Keratinocyte (primary cell): ENCODE measurements around the gene STK33.

Source experiments
- CTCF ChIP-seq, 3 experiments: IDR thresholded peaks in 1 of 3; conservative IDR thresholded peaks in 1 of 3; optimal IDR thresholded peaks in 1 of 3; 2 replicates in 2 of 3; 3 replicates in 1 of 3; pipeline versions ENCODE3 to v1.5.1; 2011; ENCODE audit warnings: low read length in 3 of 3, mild to moderate bottlenecking in 3 of 3, moderate library complexity in 2 of 3, control low read depth in 1 of 3, inconsistent platforms in 1 of 3; ENCODE audit not compliant: insufficient read depth in 2 of 3; ENCODE audit errors: extremely low read depth in 1 of 3
- EZH2 ChIP-seq: IDR thresholded peaks from one replicate; pipeline ENCODE4 v1.6.1; 2012; ENCODE audit warnings: inconsistent platforms, mild to moderate bottlenecking, low read length, moderate library complexity

GRCh38 chr11:8361664-8362210 lies 232.3 kb downstream of the STK33 start:
- no peak for TF ChIP-seq CTCF (optimal IDR thresholded peaks at IDR 0.05 in 1 of 3, IDR thresholded peaks at IDR 0.05 in 1 of 3, conservative IDR thresholded peaks at IDR 0.05 in 1 of 3; ENCODE audit: extremely low read depth in 1 of 3, insufficient read depth in 2 of 3, low read length in 3 of 3)
- TF ChIP-seq EZH2 = no peak
